Panc1 (cell line): ENCODE data around the gene CEP78. TPM values are rescaled to one million over a fixed set of nuclear protein-coding genes. Genes with fewer than 3 reads are reported as not detected.

ENCODE experiments used
- ATAC-seq: fragments of 200-7000 bp; cut with Tn5 transposase; 2 replicates; pipeline ENCODE4 v1.9.1; 2020; ENCODE audit warnings: mild to moderate bottlenecking, moderate library complexity
- BruUV-seq: library from RNA; stranded (reverse); fragments of 400-500 nt; replicated peaks from 2 replicates; lab custom pipeline; 2021; lab: Mats Ljungman, UMichigan
- CTCF ChIA-PET: fragments of 300-600 bp; sonication (Branson Sonifier 250); formaldehyde crosslinking; loops from one replicate; lab custom pipeline; 2022; ENCODE audit warnings: antibody characterized with exemption; lab: Charles Lee
- POLR2A ChIA-PET: fragments of 300-600 bp; sonication (Branson Sonifier 250); formaldehyde crosslinking; loops from one replicate; lab custom pipeline; 2022; ENCODE audit warnings: antibody characterized with exemption; lab: Charles Lee
- DNase-seq: peaks from one replicate; pipeline ENCODE4 v3.0.0-alpha.2; 2010; ENCODE audit warnings: low read depth, low spot score
- H3K27ac ChIP-seq: 2 replicates; pipeline ENCODE4 v1.5.1; 2011; ENCODE audit warnings: mild to moderate bottlenecking, low read length, inconsistent platforms
- H3K27me3 ChIP-seq: fragments of 200-500 bp; sonication (Bioruptor generic); 2 replicates; pipeline ENCODE4 v1.6.0; 2014; ENCODE audit warnings: low read length, inconsistent platforms; ENCODE audit not compliant: control insufficient read depth, insufficient read depth
- H3K36me3 ChIP-seq: fragments of 200-500 bp; sonication (Bioruptor generic); 2 replicates; pipeline ENCODE4 v1.5.1; 2014; ENCODE audit warnings: inconsistent platforms, mild to moderate bottlenecking, low read length, moderate library complexity; ENCODE audit not compliant: control insufficient read depth, insufficient read depth
- H3K4me1 ChIP-seq: 2 replicates; pipeline ENCODE4 v1.5.1; 2011; ENCODE audit warnings: inconsistent platforms, mild to moderate bottlenecking, low read length, moderate library complexity; ENCODE audit not compliant: control insufficient read depth, insufficient read depth
- H3K4me3 ChIP-seq, 2 experiments: 2 replicates each; pipeline ENCODE4 v1.5.1; 2011 to 2012; ENCODE audit warnings: low read depth in 2 of 2, low read length in 2 of 2, mild to moderate bottlenecking in 2 of 2, inconsistent platforms in 1 of 2, moderate library complexity in 1 of 2
- H3K9me3 ChIP-seq: fragments of 200-500 bp; sonication (Bioruptor generic); 2 replicates; pipeline ENCODE4 v1.5.1; 2014; ENCODE audit warnings: low read depth, mild to moderate bottlenecking, inconsistent platforms, low read length, moderate library complexity; ENCODE audit not compliant: control insufficient read depth, insufficient read depth
- CTCF ChIP-seq: fragments of 450-650 bp; IDR thresholded peaks from 2 replicates; pipeline ENCODE4 v1.5.1; 2017; ENCODE audit warnings: mild to moderate bottlenecking
- POLR2AphosphoS5 ChIP-seq: IDR thresholded peaks from 2 replicates; pipeline ENCODE4 v1.6.1; 2012; ENCODE audit warnings: mild to moderate bottlenecking, low read depth, low read length, moderate library complexity
- REST ChIP-seq, 2 experiments: IDR thresholded peaks; 2 replicates each; pipeline ENCODE4 v1.6.1; 2011 to 2012; ENCODE audit warnings: low read depth in 2 of 2, control low read depth in 1 of 2, low read length in 1 of 2, mild to moderate bottlenecking in 1 of 2, moderate library complexity in 1 of 2; ENCODE audit not compliant: insufficient read depth in 1 of 2
- SIN3A ChIP-seq: IDR thresholded peaks from 2 replicates; pipeline ENCODE4 v1.6.1; 2012; ENCODE audit warnings: low read depth, mild to moderate bottlenecking, low read length, moderate library complexity, borderline replicate concordance; ENCODE audit not compliant: insufficient read depth
- TCF7L2 ChIP-seq: IDR thresholded peaks from 2 replicates; pipeline ENCODE4 v1.6.1; 2011; ENCODE audit warnings: mild to moderate bottlenecking, low read depth, low read length, inconsistent platforms
- in situ Hi-C: cut with HindIII; loops from 2 replicates; pipeline ENCODE4 v1.10.0; 2016; ENCODE audit warnings: low sequenced_read_pairs, low pct_unique_long_range_greater_than_20kb
- intact Hi-C: fragments of 100-400 bp; cut with micrococcal nuclease; formaldehyde crosslinking; loops from one replicate; pipeline ENCODE4 v1.10.0; 2022; ENCODE audit not compliant: unreplicated experiment
- total RNA-seq: library from RNA; stranded (reverse); gene quantifications from one replicate; pipeline ENCODE4 v1.2.1, GENCODE V29; 2021; ENCODE audit not compliant: unreplicated experiment

Gene CEP78
- total RNA-seq, 1 experiment from 2014 or later: 25.2 TPM

DNA sequence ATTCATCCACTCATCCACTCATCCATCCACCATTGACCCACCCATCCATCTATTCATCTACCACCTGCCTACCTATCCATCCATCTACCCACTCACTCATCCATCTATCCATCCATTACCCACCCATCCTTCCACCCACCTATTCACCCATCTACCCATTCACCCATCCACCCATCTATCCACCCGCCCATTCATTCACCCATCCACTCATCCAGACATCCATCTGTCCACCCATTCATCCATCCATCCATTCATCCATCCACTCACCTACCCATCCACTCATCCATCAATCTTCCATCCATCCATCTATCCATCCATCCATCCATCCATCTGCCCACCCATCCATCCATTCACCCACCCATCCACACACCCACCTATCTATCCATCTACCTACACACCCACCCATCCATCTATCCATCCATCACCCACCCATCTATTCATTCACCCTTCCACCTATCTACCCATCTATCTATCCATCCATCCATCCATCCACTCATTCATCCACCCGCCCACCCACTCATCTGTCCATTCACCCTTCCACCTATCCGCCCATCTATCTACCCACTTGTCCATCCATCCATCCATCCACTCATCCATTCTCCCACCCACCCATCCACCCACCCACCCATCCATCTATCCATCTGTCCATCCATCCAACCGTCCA lies 84.3 kb downstream of the CEP78 start:
- intact Hi-C loops: no loop called here
- DNase-seq: no peak
- ChIA-PET POLR2A (no interaction called here), CTCF (no interaction called here)
- no peak for TF ChIP-seq SIN3A
- H3K4me3 ChIP-seq: no peak overlapping the region
- no peak for ATAC-seq
- H3K36me3 ChIP-seq: peaks cover 6% of the 10 kb centered on the region
- no peak overlapping the region for H3K27ac ChIP-seq
- in situ Hi-C loops: no loop called here
- H3K9me3 ChIP-seq: no peaks in the 10 kb centered on the region
- H3K4me1 ChIP-seq: no peaks in the 10 kb centered on the region
- no TSS peak for BruUV-seq
- no peaks in the 10 kb centered on the region for H3K27me3 ChIP-seq

DNA sequence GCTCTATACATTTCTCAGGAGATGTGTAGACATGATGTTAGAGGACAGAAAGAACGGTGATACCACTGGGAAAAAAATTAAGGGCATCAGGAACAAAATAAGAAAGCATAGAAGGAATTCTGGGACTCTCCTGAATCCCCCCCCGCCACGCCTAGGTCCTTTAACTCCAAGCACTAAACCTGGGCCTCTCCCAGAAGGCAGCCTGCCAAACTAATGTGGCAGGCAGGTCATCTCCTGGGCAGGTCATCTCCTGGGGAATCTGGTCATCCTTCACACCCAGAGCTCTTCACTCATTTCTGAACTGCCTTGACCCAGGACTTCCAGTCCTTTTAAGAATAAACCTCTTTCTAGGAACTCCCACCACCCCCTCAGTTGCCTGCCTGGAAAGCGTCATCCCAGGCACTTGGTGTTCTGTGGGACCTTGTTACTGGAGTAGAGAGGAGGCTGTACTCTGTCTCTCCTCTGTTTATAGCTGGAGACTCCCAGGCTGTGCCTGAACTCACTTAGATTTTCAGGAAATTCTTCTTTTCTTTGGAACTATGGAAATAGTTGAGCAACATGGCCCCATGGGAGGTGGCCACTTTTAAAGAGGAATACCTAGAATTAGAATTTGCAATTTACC lies 85.1 kb downstream of the CEP78 start:
- Histone ChIP-seq H3K36me3 (peaks cover 6% of the 10 kb centered on the region), H3K27me3 (no peaks in the 10 kb centered on the region), H3K27ac (no peak overlapping the region), H3K4me1 (no peaks in the 10 kb centered on the region), H3K4me3 (no peak overlapping the region), H3K9me3 (no peaks in the 10 kb centered on the region)
- no peak for TF ChIP-seq SIN3A
- no peak for TF ChIP-seq REST (IDR thresholded peaks at IDR 0.05; ENCODE audit: insufficient read depth in 1 of 2, low read depth in 2 of 2, low read length in 1 of 2)
- no peak for TF ChIP-seq CTCF
- TF ChIP-seq POLR2AphosphoS5: no peak
- TF ChIP-seq TCF7L2: no peak
- in situ Hi-C loops: no loop called here
- ChIA-PET POLR2A (no interaction called here), CTCF (no interaction called here)
- ATAC-seq (no peak), DNase-seq (no peak)
- no TSS peak for BruUV-seq
- intact Hi-C loops: no loop called here

DNA sequence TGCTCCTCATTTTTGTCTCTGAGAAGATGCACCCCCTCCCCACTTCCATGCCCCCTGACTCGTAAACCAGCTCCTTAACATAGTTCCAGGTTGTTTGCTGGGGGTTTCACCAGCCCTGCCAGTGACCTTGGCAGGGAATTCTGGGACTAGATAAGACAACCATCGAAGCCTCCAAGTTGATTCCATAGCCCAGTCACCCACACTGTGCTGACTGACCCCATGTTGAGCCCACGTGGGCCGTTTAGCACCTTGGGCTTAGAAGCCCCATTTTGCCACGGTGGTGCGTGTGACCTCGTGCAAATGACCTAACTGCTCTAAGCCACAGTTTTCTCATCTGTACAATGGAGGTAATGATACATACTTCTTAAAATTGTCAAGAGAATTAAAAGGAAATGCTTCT lies 85.6 kb downstream of the CEP78 start:
- TF ChIP-seq SIN3A: no peak
- TF ChIP-seq POLR2AphosphoS5: no peak
- TF ChIP-seq REST (IDR thresholded peaks at IDR 0.05; ENCODE audit: insufficient read depth in 1 of 2, low read depth in 2 of 2, low read length in 1 of 2): no peak
- TF ChIP-seq TCF7L2: no peak
- no peak for TF ChIP-seq CTCF

More for the DNA sequence above, 85.6 kb downstream of the CEP78 start:
- BruUV-seq: no TSS peak
- H3K36me3 ChIP-seq: peaks cover 6% of the 10 kb centered on the region
- H3K27me3 ChIP-seq: no peaks in the 10 kb centered on the region
- POLR2A ChIA-PET: no interaction called here
- in situ Hi-C loops (no loop called here), intact Hi-C loops (no loop called here)
- H3K4me3 ChIP-seq: no peak overlapping the region
- CTCF ChIA-PET: no interaction called here
- H3K27ac ChIP-seq: no peak overlapping the region
- H3K9me3 ChIP-seq: no peaks in the 10 kb centered on the region
- no peaks in the 10 kb centered on the region for H3K4me1 ChIP-seq
- ATAC-seq (no peak), DNase-seq (no peak)
